Ovary (tissue), 3 donors: ENCODE data around the gene GPR4.

Source experiments
- CTCF ChIP-seq, 3 donors: fragments of 450-650 bp in 2 of 3; fragments of 200-600 bp in 1 of 3; IDR thresholded peaks; one replicate each; pipeline versions ENCODE4 v1.5.1 to v1.8.0; 2016 to 2022; ENCODE audit warnings: antibody characterized with exemption in 3 of 3, mild to moderate bottlenecking in 1 of 3
- POLR2A ChIP-seq: fragments of 450-650 bp; IDR thresholded peaks from one replicate; pipeline ENCODE4 v1.6.1; 2017; ENCODE audit warnings: antibody characterized with exemption, mild to moderate bottlenecking, moderate library complexity
- donor health status: DM: no; HTN: no; CAD: no.

GRCh38 chr19:45556835-45557234, 45.2 kb downstream of the GPR4 start:
- TF ChIP-seq CTCF (IDR thresholded peaks at IDR 0.05) = no peak
- no peak for TF ChIP-seq POLR2A
